ENCODE results near the gene BTF3L4. TPM values are rescaled to one million over a fixed set of nuclear protein-coding genes. Genes with fewer than 3 reads are reported as not detected.

The BTF3L4 gene
- total and polyA plus RNA-seq, 7 experiments from 2014 or later, result 30.4 to 69.1 (median 36.5) TPM

DNA sequence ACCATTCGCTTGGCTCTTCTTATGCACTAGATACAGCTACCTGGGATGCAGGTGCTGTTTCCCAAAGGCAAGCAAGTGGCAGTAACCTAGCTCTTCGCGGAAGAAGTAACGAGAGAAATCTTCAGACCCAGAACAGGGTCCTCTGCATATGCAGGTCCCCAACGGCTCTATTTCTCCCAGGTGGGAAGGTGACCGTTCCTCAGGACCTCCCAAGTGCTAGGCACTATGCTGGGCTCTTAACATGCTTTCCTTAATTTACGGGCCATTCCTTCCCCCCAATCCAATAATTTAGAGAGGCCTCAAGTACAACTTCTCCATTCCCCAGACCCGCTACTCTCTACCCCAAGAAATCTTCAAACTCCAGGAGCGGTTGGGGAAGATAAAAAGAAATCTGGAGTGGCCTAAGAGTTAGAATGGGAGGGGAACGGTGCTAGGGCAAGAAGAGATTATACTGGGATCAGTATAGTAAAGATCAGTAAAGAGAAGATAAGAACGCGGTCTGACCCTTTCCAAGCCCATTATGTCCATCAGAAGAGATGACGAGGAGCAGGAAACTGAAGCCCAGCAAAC lies 1.5 kb upstream of the BTF3L4 start:
- Histone ChIP-seq H3K36me3 (ENCODE audit: control insufficient read depth in 2 of 3, insufficient read depth in 3 of 3, low read length in 3 of 3) (peaks cover 0 to 14% (median 0%) of the 10 kb centered on the region in 3 experiments), H3K27ac (ENCODE audit: low read depth, low read length) (peak overlapping the region; percentile 87), H3K4me1 (ENCODE audit: control insufficient read depth in 2 of 2, insufficient read depth in 2 of 2, low read length in 2 of 2) (peaks cover 19 to 24% of the 10 kb centered on the region in 2 donors), H3K27me3 (ENCODE audit: control insufficient read depth in 2 of 2, insufficient read depth in 2 of 2, low read length in 2 of 2) (no peaks in the 10 kb centered on the region), H3K4me3 (ENCODE audit: low read length) (peak overlapping the region; percentile 92), H3K9me3 (ENCODE audit: control insufficient read depth in 2 of 3, low read length in 3 of 3) (no peaks in the 10 kb centered on the region)
- H3K27me3 Mint-ChIP-seq, result no peaks in the 10 kb centered on the region
- H3K4me1 Mint-ChIP-seq, result peaks cover 42 to 77% (median 61%) of the 10 kb centered on the region in 7 donors
- peak overlapping the region; percentile 91 to 99 (median 95) for H3K27ac Mint-ChIP-seq
- DNase-seq (no peak), ATAC-seq (no peak)
- peak overlapping the region; percentile 93 to 100 (median 98) for H3K4me3 Mint-ChIP-seq
- CTCF ChIA-PET, result no interaction called here
- peaks cover 0 to 2% (median 0%) of the 10 kb centered on the region in 11 donors for H3K9me3 Mint-ChIP-seq
- intact Hi-C loops (cut with micrococcal nuclease), result loop anchor here (1.0 to 10.0 kb wide), 14 partner anchors 176 to 1998 kb away; partner anchors contain the start of genes CZIB (in 2 of the 2), LRP8 (in 2 of the 2), ECHDC2 (in 1 of the 2) and EPS15 (in 1 of the 2)
- POLR2A ChIA-PET, result interaction anchor here (3.8 kb wide), 1 partner anchor 21 kb away, joined by 43 read pairs; the partner anchor contains the start of gene KTI12
- peaks cover 4 to 13% (median 5%) of the 10 kb centered on the region in 5 donors for H3K36me3 Mint-ChIP-seq

DNA sequence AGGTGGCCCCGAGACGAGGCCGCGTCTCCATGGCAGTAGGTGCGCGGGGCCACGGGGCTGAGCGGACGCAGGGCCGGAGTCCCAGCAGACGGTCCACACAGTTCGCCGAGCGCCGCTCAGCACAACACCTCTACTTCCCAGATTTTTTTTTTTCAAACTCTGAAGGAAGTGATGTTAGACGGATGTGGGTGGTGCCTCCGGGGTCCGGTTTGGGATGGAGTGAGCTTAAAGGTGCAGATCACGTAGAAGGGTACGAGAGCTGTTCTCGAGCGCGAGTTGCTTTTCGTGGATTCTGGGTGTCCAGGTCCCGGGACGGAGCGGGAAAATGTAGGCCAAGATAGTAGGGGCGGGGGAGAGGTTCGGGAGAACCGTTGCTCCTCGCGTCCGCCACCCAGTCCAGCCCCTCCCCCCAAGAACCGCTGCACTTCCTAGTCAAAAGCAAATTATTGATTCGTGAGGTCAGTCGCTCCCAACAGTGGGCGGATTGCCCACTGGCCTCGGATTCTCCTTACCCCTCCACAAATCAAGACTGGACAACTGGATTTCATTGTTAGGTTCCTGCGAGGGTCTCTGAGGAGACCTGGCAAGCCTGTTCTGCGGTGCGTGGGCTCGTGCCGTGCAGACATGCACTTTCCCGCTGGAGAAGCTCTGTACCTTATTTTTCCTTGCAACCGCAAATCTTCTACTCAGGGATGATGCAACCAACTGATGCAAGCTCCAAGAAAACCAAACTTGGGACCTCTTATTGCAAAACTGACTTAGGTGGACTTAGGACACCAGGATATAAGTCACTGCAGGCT lies 829 bp upstream of the BTF3L4 start, which contains the start of gene TXNDC12:
Gene TXNDC12, minus strand, starts transcription at position 126 of the 800 bp plus-strand sequence. Its CDS starts 95 bp downstream, at position 31.
- peaks cover 0 to 17% (median 0%) of the 10 kb centered on the region in 3 experiments for H3K36me3 ChIP-seq (ENCODE audit: control insufficient read depth in 2 of 3, insufficient read depth in 3 of 3, low read length in 3 of 3)
- no peaks in the 10 kb centered on the region for H3K27me3 ChIP-seq (ENCODE audit: control insufficient read depth in 2 of 2, insufficient read depth in 2 of 2, low read length in 2 of 2)
- DNase-seq (peak; percentile 13 to 74 (median 60)), ATAC-seq (peak; percentile 45)
- Mint-ChIP-seq H3K27me3 (no peaks in the 10 kb centered on the region), H3K36me3 (peaks cover 4 to 13% (median 7%) of the 10 kb centered on the region in 5 donors), H3K4me3 (peak within 1 kb of the TSS; percentile 93 to 100 (median 98)), H3K4me1 (peaks cover 42 to 80% (median 64%) of the 10 kb centered on the region in 7 donors), H3K27ac (peak within 1 kb of the TSS; percentile 91 to 99 (median 95)), H3K9me3 (peaks cover 0 to 2% (median 0%) of the 10 kb centered on the region in 11 donors)
- H3K9me3 ChIP-seq (ENCODE audit: control insufficient read depth in 2 of 3, low read length in 3 of 3), result no peaks in the 10 kb centered on the region
- ChIA-PET POLR2A (interaction anchor here (0.6 to 3.8 kb wide), 3 partner anchors 22 to 276 kb away, joined by 4 to 43 read pairs (median 4); partner anchors contain the start of gene KTI12), CTCF (no interaction called here)
- peak within 1 kb of the TSS; percentile 87 for H3K27ac ChIP-seq (ENCODE audit: low read depth, low read length)
- H3K4me3 ChIP-seq (ENCODE audit: low read length), result peak within 1 kb of the TSS; percentile 92
- peaks cover 19 to 24% of the 10 kb centered on the region in 2 donors for H3K4me1 ChIP-seq (ENCODE audit: control insufficient read depth in 2 of 2, insufficient read depth in 2 of 2, low read length in 2 of 2)
- intact Hi-C loops (cut with micrococcal nuclease), result loop anchor here (1.0 to 10.0 kb wide), 14 partner anchors 177 to 1997 kb away; partner anchors contain the start of genes CZIB (in 2 of the 2), LRP8 (in 2 of the 2), ECHDC2 (in 1 of the 2) and EPS15 (in 1 of the 2)

DNA sequence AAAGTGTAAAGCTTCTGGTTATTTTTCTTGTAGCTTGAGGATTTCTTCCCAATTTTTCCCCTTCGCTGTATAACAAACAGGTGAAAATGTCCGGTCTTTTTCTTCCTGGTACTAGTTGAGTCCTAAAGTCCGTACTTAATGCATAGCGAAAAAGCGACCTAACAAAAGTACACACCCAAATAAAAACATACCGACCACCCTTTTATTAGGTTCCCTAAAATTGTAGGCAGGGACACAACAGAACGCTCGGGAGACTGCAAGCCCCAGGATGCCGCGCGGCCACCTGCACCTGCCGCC lies 281 bp upstream of the BTF3L4 start:
- peaks cover 6 to 18% (median 11%) of the 10 kb centered on the region in 5 donors for H3K36me3 Mint-ChIP-seq
- Histone ChIP-seq H3K27ac (ENCODE audit: low read depth, low read length) (peak overlapping the region; percentile 87), H3K4me1 (ENCODE audit: control insufficient read depth in 2 of 2, insufficient read depth in 2 of 2, low read length in 2 of 2) (peaks cover 19 to 24% of the 10 kb centered on the region in 2 donors), H3K9me3 (ENCODE audit: control insufficient read depth in 2 of 3, low read length in 3 of 3) (no peaks in the 10 kb centered on the region), H3K4me3 (ENCODE audit: low read length) (peak overlapping the region; percentile 92), H3K27me3 (ENCODE audit: control insufficient read depth in 2 of 2, insufficient read depth in 2 of 2, low read length in 2 of 2) (no peaks in the 10 kb centered on the region), H3K36me3 (ENCODE audit: control insufficient read depth in 2 of 3, insufficient read depth in 3 of 3, low read length in 3 of 3) (peaks cover 0 to 22% (median 4%) of the 10 kb centered on the region in 3 experiments)
- ChIA-PET CTCF (no interaction called here), POLR2A (interaction anchor here (0.6 to 3.8 kb wide), 3 partner anchors 22 to 276 kb away, joined by 4 to 43 read pairs (median 4); partner anchors contain the start of gene KTI12)
- H3K4me3 Mint-ChIP-seq, result peak overlapping the region; percentile 93 to 100 (median 98)
- ATAC-seq (no peak), DNase-seq (no peak)
- H3K9me3 Mint-ChIP-seq, result peaks cover 0 to 2% (median 0%) of the 10 kb centered on the region in 11 donors
- H3K27me3 Mint-ChIP-seq, result no peaks in the 10 kb centered on the region
- intact Hi-C loops (cut with micrococcal nuclease), result loop anchor here (1.0 to 10.0 kb wide), 26 partner anchors 23 to 1996 kb away; partner anchors contain the start of genes CZIB (in 2 of the 2), EPS15 (in 2 of the 2), KTI12 (in 2 of the 2) and LRP8 (in 2 of the 2)
- peak overlapping the region; percentile 91 to 99 (median 95) for H3K27ac Mint-ChIP-seq
- peaks cover 39 to 81% (median 66%) of the 10 kb centered on the region in 7 donors for H3K4me1 Mint-ChIP-seq

DNA sequence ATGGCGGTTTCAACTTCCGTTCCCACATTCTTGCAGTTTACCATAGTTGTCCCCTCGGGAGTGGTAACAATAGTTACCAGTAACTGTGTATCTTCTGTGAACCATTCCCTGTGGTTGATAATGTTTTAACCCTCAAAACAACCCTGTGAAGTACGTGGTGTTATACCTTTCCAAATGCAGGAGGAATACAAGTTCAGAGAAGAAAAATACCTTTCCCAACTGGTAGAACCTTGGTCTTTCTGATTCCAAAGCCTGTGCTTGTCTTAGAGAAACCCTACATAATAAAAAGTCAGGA lies 789 bp downstream of the BTF3L4 start:
- peak overlapping the region; percentile 92 for H3K4me3 ChIP-seq (ENCODE audit: low read length)
- H3K9me3 Mint-ChIP-seq, result peaks cover 0 to 2% (median 0%) of the 10 kb centered on the region in 11 donors
- peak overlapping the region; percentile 87 for H3K27ac ChIP-seq (ENCODE audit: low read depth, low read length)
- peak overlapping the region; percentile 93 to 100 (median 98) for H3K4me3 Mint-ChIP-seq
- ATAC-seq (no peak), DNase-seq (no peak)
- H3K27me3 Mint-ChIP-seq, result no peaks in the 10 kb centered on the region
- ChIA-PET POLR2A (interaction anchor here (0.8 to 3.8 kb wide), 5 partner anchors 10 to 84 kb away, joined by 3 to 43 read pairs (median 3); partner anchors contain the start of gene KTI12), CTCF (interaction anchor here (0.5 to 0.8 kb wide), 2 partner anchors 9 to 10 kb away, joined by 3 read pairs; no protein-coding TSS in a partner anchor)
- H3K4me1 ChIP-seq (ENCODE audit: control insufficient read depth in 2 of 2, insufficient read depth in 2 of 2, low read length in 2 of 2), result peaks cover 19 to 24% of the 10 kb centered on the region in 2 donors
- H3K36me3 Mint-ChIP-seq, result peaks cover 9 to 18% (median 11%) of the 10 kb centered on the region in 5 donors
- peaks cover 39 to 79% (median 65%) of the 10 kb centered on the region in 7 donors for H3K4me1 Mint-ChIP-seq
- peak overlapping the region; percentile 91 to 99 (median 96) for H3K27ac Mint-ChIP-seq
- H3K9me3 ChIP-seq (ENCODE audit: control insufficient read depth in 2 of 3, low read length in 3 of 3), result no peaks in the 10 kb centered on the region
- H3K36me3 ChIP-seq (ENCODE audit: control insufficient read depth in 2 of 3, insufficient read depth in 3 of 3, low read length in 3 of 3), result peaks cover 0 to 24% (median 5%) of the 10 kb centered on the region in 3 experiments
- intact Hi-C loops (cut with micrococcal nuclease), result loop anchor here (1.0 to 10.0 kb wide), 26 partner anchors 24 to 1995 kb away; partner anchors contain the start of genes CZIB (in 2 of the 2), EPS15 (in 2 of the 2), KTI12 (in 2 of the 2) and LRP8 (in 2 of the 2)
- H3K27me3 ChIP-seq (ENCODE audit: control insufficient read depth in 2 of 2, insufficient read depth in 2 of 2, low read length in 2 of 2), result no peaks in the 10 kb centered on the region

DNA sequence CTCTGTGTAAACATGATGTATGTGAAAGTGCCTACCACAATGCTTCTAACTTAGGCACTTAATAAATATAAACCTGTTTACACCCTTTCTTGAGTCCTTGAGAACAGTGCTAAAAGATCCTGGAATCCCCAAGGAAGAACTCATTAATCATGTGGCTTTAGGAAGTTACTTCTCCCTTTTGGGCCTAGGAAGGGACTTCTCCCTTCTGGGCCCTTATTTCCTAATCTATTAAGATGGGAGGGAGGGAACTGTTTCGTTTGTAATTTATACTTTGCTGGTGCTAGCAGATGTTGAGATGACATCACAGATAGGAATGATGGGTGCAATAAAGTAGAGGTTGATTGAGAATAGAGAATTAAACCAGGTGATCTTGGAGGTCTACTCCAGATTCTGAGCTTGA lies 1.2 kb downstream of the BTF3L4 start:
- CTCF ChIA-PET, result interaction anchor here (0.8 kb wide), 1 partner anchor 11 kb away, joined by 3 read pairs; no protein-coding TSS in a partner anchor
- no peak for DNase-seq
- intact Hi-C loops (cut with micrococcal nuclease), result loop anchor here (2.0 to 10.0 kb wide), 19 partner anchors 310 to 1995 kb away; partner anchors contain the start of genes CZIB (in 2 of the 2), LRP8 (in 2 of the 2), LRRC42 (in 2 of the 2) and TUT4 (in 2 of the 2)

More for the DNA sequence above, 1.2 kb downstream of the BTF3L4 start:
- peak overlapping the region; percentile 92 for H3K4me3 ChIP-seq (ENCODE audit: low read length)
- H3K27me3 ChIP-seq (ENCODE audit: control insufficient read depth in 2 of 2, insufficient read depth in 2 of 2, low read length in 2 of 2), result no peaks in the 10 kb centered on the region
- peak overlapping the region; percentile 87 for H3K27ac ChIP-seq (ENCODE audit: low read depth, low read length)
- peaks cover 0 to 21% (median 5%) of the 10 kb centered on the region in 3 experiments for H3K36me3 ChIP-seq (ENCODE audit: control insufficient read depth in 2 of 3, insufficient read depth in 3 of 3, low read length in 3 of 3)
- POLR2A ChIA-PET, result interaction anchor here (1.2 to 3.8 kb wide), 2 partner anchors 24 to 347 kb away, joined by 3 to 43 read pairs; partner anchors contain the start of genes KTI12, ORC1 and PRPF38A
- Mint-ChIP-seq H3K36me3 (peaks cover 8 to 17% (median 9%) of the 10 kb centered on the region in 5 donors), H3K4me1 (peaks cover 37 to 76% (median 62%) of the 10 kb centered on the region in 7 donors), H3K27me3 (no peaks in the 10 kb centered on the region), H3K4me3 (peak overlapping the region; percentile 93 to 100 (median 98)), H3K9me3 (peaks cover 0 to 2% (median 0%) of the 10 kb centered on the region in 11 donors), H3K27ac (peak overlapping the region; percentile 91 to 99 (median 96))
- no peak for ATAC-seq
- H3K4me1 ChIP-seq (ENCODE audit: control insufficient read depth in 2 of 2, insufficient read depth in 2 of 2, low read length in 2 of 2), result peaks cover 19 to 24% of the 10 kb centered on the region in 2 donors
- no peaks in the 10 kb centered on the region for H3K9me3 ChIP-seq (ENCODE audit: control insufficient read depth in 2 of 3, low read length in 3 of 3)
